ENCODE measurements around the gene BMAL1. TPM values are rescaled to one million over a fixed set of nuclear protein-coding genes. Genes with fewer than 3 reads are reported as not detected.

Gene BMAL1
- total and polyA plus RNA-seq, 2 of the 4 experiments (the other 2 are of a cell fraction), result 8.8 to 9.9 TPM

DNA sequence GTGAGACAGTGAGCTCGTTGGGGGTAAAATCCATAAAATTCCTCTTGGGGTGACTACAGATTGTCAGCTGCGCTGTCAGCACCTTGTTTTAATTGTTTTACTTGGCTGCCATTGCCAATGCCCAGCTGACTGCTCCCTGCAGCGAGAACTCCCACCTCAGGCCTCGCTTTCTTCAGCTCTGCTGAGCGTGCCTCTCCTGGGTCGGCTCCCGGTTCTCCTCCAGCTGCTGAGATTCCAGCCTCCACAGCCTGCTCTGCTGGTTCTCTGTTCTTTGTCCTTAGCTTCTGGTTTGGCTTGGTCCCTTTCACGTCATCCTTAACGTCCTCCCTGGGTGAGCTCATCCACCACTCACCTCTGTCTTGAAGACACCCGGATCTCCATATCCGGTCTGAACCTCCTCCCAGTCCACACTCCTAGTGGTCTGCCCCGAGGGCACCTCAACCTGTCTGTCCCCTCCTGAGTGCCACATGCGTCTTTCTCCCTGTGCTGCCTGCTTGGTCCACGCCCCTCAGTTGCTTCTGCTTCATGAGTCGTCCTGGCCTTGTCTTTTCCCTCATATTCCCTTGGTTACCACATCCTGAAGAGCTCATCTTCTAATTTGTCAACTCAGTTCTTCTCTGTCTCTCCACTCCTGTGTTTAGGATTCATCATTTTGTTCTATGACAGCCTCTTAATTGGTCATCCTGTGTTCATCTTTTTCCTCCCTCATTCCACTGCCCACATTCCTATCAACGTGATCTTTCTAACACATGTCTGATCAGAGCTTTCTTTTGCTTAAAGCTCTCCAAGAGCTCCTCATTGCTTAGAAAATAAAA is 35.6 kb downstream of the BMAL1 start:
- H3K4me1 ChIP-seq (ENCODE audit: control insufficient read depth, insufficient read depth, low read length), result peaks cover 4% of the 10 kb centered on the region
- H3K9ac ChIP-seq (ENCODE audit: low read depth, low read length), result no peak overlapping the region
- no TSS peak for BruUV-seq (replicated peaks)
- H3K79me1 ChIP-seq (ENCODE audit: low read depth in 1 of 2, low read length in 2 of 2), result peaks cover 29 to 49% of the 10 kb centered on the region in 2 experiments
- no peak overlapping the region for H4K5ac ChIP-seq (ENCODE audit: low read depth, low read length)
- H2BK120ac ChIP-seq (ENCODE audit: low read depth, low read length), result no peak overlapping the region
- ChIA-PET CTCF (no interaction called here), POLR2A (ENCODE audit: unreplicated experiment) (no interaction called here)
- no peak overlapping the region for H2BK20ac ChIP-seq (ENCODE audit: low read depth, low read length)
- no peak overlapping the region for H3K23ac ChIP-seq (ENCODE audit: low read depth, low read length)
- dilution Hi-C loops (cut with HindIII; ENCODE audit: low sequenced_read_pairs, unreplicated experiment), result no loop called here
- intact Hi-C loops (cut with micrococcal nuclease), result no loop called here
- no peak overlapping the region for H3K14ac ChIP-seq (replicated peaks; ENCODE audit: low read depth, low read length)
- H3K4ac ChIP-seq (ENCODE audit: low read depth, low read length), result no peak overlapping the region
- H4K8ac ChIP-seq (ENCODE audit: low read depth in 2 of 2, low read length in 2 of 2), result no peak overlapping the region
- H3K4me3 ChIP-seq (ENCODE audit: insufficient read depth, low read depth, low read length), result no peak overlapping the region
- 85% methylated on average over 13 of the region's 16 CpGs; no CpG with 5 or more reads in 1 of the 2 experiments for WGBS, 2 experiments (ENCODE audit: extremely low coverage in 2 of 2, insufficient read length in 1 of 2)
- in situ Hi-C loops (cut with MboI; ENCODE audit: low sequenced_read_pairs), result no loop called here
- H4K91ac ChIP-seq (ENCODE audit: insufficient read depth, low read depth, low read length), result no peak overlapping the region
- TF ChIP-seq, protein P1, sequence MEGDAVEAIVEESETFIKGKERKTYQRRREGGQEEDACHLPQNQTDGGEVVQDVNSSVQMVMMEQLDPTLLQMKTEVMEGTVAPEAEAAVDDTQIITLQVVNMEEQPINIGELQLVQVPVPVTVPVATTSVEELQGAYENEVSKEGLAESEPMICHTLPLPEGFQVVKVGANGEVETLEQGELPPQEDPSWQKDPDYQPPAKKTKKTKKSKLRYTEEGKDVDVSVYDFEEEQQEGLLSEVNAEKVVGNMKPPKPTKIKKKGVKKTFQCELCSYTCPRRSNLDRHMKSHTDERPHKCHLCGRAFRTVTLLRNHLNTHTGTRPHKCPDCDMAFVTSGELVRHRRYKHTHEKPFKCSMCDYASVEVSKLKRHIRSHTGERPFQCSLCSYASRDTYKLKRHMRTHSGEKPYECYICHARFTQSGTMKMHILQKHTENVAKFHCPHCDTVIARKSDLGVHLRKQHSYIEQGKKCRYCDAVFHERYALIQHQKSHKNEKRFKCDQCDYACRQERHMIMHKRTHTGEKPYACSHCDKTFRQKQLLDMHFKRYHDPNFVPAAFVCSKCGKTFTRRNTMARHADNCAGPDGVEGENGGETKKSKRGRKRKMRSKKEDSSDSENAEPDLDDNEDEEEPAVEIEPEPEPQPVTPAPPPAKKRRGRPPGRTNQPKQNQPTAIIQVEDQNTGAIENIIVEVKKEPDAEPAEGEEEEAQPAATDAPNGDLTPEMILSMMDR (conservative IDR thresholded peaks at IDR 0.05; ENCODE audit: low read depth, low read length), result no peak
- TF ChIP-seq RAD21 (IDR thresholded peaks at IDR 0.05; ENCODE audit: low read length) (no peak), POLR2A (IDR thresholded peaks at IDR 0.05; ENCODE audit: low read depth, low read length) (no peak), CEBPB (IDR thresholded peaks at IDR 0.05; ENCODE audit: low read depth, low read length) (no peak), MAZ (IDR thresholded peaks at IDR 0.05; ENCODE audit: borderline replicate concordance, low read depth, low read length) (no peak), RFX5 (IDR thresholded peaks at IDR 0.05; ENCODE audit: low read depth, low read length) (no peak), FOS (IDR thresholded peaks at IDR 0.05; ENCODE audit: low read depth, low read length) (no peak), NFE2L2 (IDR thresholded peaks at IDR 0.05; ENCODE audit: low read depth, low read length) (no peak)
- TF ChIP-seq, protein P2, sequence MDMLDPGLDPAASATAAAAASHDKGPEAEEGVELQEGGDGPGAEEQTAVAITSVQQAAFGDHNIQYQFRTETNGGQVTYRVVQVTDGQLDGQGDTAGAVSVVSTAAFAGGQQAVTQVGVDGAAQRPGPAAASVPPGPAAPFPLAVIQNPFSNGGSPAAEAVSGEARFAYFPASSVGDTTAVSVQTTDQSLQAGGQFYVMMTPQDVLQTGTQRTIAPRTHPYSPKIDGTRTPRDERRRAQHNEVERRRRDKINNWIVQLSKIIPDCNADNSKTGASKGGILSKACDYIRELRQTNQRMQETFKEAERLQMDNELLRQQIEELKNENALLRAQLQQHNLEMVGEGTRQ (IDR thresholded peaks at IDR 0.05; ENCODE audit: low read depth, low read length), result no peak
- H2AK5ac ChIP-seq (ENCODE audit: low read depth, low read length), result no peak overlapping the region
- peaks cover 16% of the 10 kb centered on the region for H4K20me1 ChIP-seq (ENCODE audit: insufficient read depth, low read length)
- H3K56ac ChIP-seq (ENCODE audit: extremely low read depth, insufficient read depth, low read length), result no peak overlapping the region
- H3K36me3 ChIP-seq (ENCODE audit: control insufficient read depth, insufficient read depth, low read length), result peaks cover 3% of the 10 kb centered on the region; the same call in 1 of the 2 replicates
- no peaks in the 10 kb centered on the region for H3K9me3 ChIP-seq (ENCODE audit: control insufficient read depth, insufficient read depth, low read length)
- no peak overlapping the region for H2AFZ ChIP-seq (replicated peaks; ENCODE audit: low read length, poor library complexity)
- no peaks in the 10 kb centered on the region for H3K27me3 ChIP-seq (ENCODE audit: control insufficient read depth, insufficient read depth, low read length)
- no peak overlapping the region for H2BK15ac ChIP-seq (ENCODE audit: low read depth, low read length)
- no peak overlapping the region for H2BK5ac ChIP-seq (ENCODE audit: low read depth, low read length, poor library complexity, severe bottlenecking)
- ATAC-seq (ENCODE audit: low read depth), result no peak
- peaks cover 20% of the 10 kb centered on the region for H3K9me1 ChIP-seq (ENCODE audit: insufficient read depth, low read length)
- H3K4me2 ChIP-seq (ENCODE audit: low read depth, low read length), result no peak overlapping the region
- no peak overlapping the region for H3K27ac ChIP-seq (ENCODE audit: insufficient read depth, low read length)
- H2AK9ac ChIP-seq (replicated peaks; ENCODE audit: low read depth, low read length, poor library complexity), result no peak overlapping the region
- no peak for DNase-seq
- H3K18ac ChIP-seq (ENCODE audit: low read depth, low read length), result no peak overlapping the region

Data from IMR-90 (cell line).